K562 (cell line): ENCODE results near the gene WFDC2. TPM values are rescaled to one million over a fixed set of nuclear protein-coding genes. Genes with fewer than 3 reads are reported as not detected.

Experiments
- ARHGAP35 ChIP-seq: fragments of 450-650 bp; IDR thresholded peaks from 2 replicates; pipeline ENCODE4 v1.6.1; 2018; ENCODE audit not compliant: partially characterized antibody
- BRF1 ChIP-seq: IDR thresholded peaks from 3 replicates; pipeline ENCODE4 v1.6.1; 2011; ENCODE audit warnings: borderline replicate concordance, mild to moderate bottlenecking; ENCODE audit not compliant: insufficient read length; ENCODE audit errors: extremely low read depth
- CBFA2T3 ChIP-seq: fragments of 450-650 bp; IDR thresholded peaks from 2 replicates; pipeline ENCODE4 v1.6.1; 2017
- HCFC1 ChIP-seq: IDR thresholded peaks from 2 replicates; pipeline ENCODE4 v1.6.1; 2012; ENCODE audit warnings: low read depth, low read length, improper control_type of control experiment
- HDGF ChIP-seq: fragments of 450-650 bp; IDR thresholded peaks from 2 replicates; pipeline ENCODE4 v1.6.1; 2016
- POLR3G ChIP-seq: IDR thresholded peaks from 2 replicates; pipeline ENCODE4 v1.6.1; 2011; ENCODE audit not compliant: insufficient read length, insufficient replicate concordance; ENCODE audit errors: extremely low read depth
- RAD51 ChIP-seq: fragments of 450-650 bp; IDR thresholded peaks from 2 replicates; pipeline ENCODE4 v1.7.1; 2016; ENCODE audit warnings: low read depth, mild to moderate bottlenecking, borderline replicate concordance
- TGIF2 ChIP-seq: sonication (generic); formaldehyde crosslinking; IDR thresholded peaks from 2 replicates; pipeline ENCODE4 v1.8.1; 2022; ENCODE audit warnings: mild to moderate bottlenecking, missing genetic modification reagents, moderate library complexity
- ZNF217 ChIP-seq: sonication (generic); formaldehyde crosslinking; IDR thresholded peaks from 2 replicates; pipeline ENCODE4 v1.8.0; 2022; ENCODE audit warnings: mild to moderate bottlenecking, missing genetic modification reagents
- ZNF57 ChIP-seq: fragments of 450-650 bp; formaldehyde crosslinking; IDR thresholded peaks from 2 replicates; pipeline ENCODE4 v1.4.0; 2020; ENCODE audit warnings: mild to moderate bottlenecking, moderate library complexity
- polyA plus RNA-seq, 8 experiments: library from polyadenylated mRNA; depleted of rRNA in 4 of 8; stranded (reverse) in 5 of 8; unstranded in 3 of 8; fragments of >200 nt; fragmentation: Nextera tagmentation in 2 of 8; fragmentation: Illumina TruSeq in 1 of 8; extraction: Ambion mirVana in 2 of 8; extraction: Trizol in 1 of 8; gene quantifications; 2 replicates each; pipeline versions ENCODE4 v1.2.1 to v1.2.3, GENCODE V29; 2011 to 2014; ENCODE audit warnings: inconsistent platforms in 1 of 8, missing spikeins in 1 of 8
- total RNA-seq, 7 experiments: library from RNA; depleted of rRNA in 6 of 7; stranded (reverse); fragments of >200 nt in 6 of 7; fragmentation: Illumina TruSeq in 2 of 7; extraction: Trizol in 2 of 7; gene quantifications; 2 replicates each; pipeline versions ENCODE4 v1.2.1 to v1.2.3, GENCODE V29; 2011 to 2021; ENCODE audit warnings: low replicate concordance in 1 of 7
- TF ChIP-seq, protein P1 (sequence below): sonication (generic); formaldehyde crosslinking; IDR thresholded peaks from 2 replicates; pipeline ENCODE4 v1.8.1; 2023; ENCODE audit warnings: mild to moderate bottlenecking, missing genetic modification reagents
- TF ChIP-seq, protein P2 (sequence below), 2 experiments: IDR thresholded peaks; 2 replicates each; pipeline ENCODE4 v1.6.1; 2011; ENCODE audit warnings: borderline replicate concordance in 1 of 2, control low read depth in 1 of 2, low read depth in 1 of 2, low read length in 1 of 2, mild to moderate bottlenecking in 1 of 2, mixed read lengths in 1 of 2, moderate library complexity in 1 of 2; ENCODE audit not compliant: insufficient read depth in 1 of 2, insufficient read length in 1 of 2, poor library complexity in 1 of 2, severe bottlenecking in 1 of 2; ENCODE audit errors: extremely low read depth in 1 of 2

Gene WFDC2
- total and polyA plus RNA-seq, 9 of the 15 experiments (the other 6 are each of a cell fraction or from before 2014, with no cell fraction given), result not detected

DNA sequence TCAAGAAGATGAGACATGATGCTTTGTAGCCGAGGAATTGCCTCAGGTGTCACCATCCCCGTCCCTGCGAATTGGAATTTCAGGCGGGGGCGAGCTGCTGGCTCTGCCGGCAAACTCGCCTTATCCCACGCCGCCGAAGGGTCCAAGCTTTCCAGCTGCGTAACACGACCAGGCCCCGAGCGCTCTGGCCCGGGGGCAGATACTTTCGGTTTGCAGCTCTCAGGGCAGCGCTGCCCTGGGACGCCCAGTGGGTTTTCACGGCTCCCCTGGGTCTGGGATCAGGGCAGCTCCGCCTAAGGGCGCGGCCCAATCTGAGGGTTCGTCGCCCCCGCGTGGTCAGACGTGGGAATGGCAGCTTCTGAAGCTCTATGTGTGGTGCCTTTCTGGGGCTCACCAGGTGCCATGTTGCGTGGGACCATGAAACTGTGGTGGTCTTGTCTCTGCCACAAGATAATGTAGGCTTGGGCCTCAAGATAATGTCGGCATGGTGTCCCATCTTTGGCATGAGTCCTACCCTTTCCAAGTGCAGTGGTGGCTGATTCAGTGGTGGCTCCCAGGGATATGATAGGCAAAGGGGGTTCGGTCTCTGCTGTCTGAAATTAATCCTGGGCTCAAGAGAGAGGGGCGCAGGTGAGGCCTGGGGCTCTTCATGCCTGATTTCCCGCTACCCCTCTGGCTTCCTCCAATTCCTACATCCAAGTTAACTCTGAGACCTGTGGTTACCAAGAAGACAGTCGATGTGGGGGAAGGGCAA lies 32.6 kb upstream of the WFDC2 start (continued):
- TF ChIP-seq, protein P1, sequence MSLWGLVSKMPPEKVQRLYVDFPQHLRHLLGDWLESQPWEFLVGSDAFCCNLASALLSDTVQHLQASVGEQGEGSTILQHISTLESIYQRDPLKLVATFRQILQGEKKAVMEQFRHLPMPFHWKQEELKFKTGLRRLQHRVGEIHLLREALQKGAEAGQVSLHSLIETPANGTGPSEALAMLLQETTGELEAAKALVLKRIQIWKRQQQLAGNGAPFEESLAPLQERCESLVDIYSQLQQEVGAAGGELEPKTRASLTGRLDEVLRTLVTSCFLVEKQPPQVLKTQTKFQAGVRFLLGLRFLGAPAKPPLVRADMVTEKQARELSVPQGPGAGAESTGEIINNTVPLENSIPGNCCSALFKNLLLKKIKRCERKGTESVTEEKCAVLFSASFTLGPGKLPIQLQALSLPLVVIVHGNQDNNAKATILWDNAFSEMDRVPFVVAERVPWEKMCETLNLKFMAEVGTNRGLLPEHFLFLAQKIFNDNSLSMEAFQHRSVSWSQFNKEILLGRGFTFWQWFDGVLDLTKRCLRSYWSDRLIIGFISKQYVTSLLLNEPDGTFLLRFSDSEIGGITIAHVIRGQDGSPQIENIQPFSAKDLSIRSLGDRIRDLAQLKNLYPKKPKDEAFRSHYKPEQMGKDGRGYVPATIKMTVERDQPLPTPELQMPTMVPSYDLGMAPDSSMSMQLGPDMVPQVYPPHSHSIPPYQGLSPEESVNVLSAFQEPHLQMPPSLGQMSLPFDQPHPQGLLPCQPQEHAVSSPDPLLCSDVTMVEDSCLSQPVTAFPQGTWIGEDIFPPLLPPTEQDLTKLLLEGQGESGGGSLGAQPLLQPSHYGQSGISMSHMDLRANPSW (CRISPR knock-in tag), result no peak
- TF ChIP-seq ARHGAP35 (no peak), HCFC1 (0 out of 2 replicates have a peak, but pooled peaks have one; percentile 25), BRF1 (no peak), POLR3G (no peak), TGIF2 (CRISPR knock-in tag) (no peak), HDGF (no peak), ZNF217 (no peak), CBFA2T3 (no peak), RAD51 (no peak), ZNF57 (no peak)
- TF ChIP-seq, protein P2, sequence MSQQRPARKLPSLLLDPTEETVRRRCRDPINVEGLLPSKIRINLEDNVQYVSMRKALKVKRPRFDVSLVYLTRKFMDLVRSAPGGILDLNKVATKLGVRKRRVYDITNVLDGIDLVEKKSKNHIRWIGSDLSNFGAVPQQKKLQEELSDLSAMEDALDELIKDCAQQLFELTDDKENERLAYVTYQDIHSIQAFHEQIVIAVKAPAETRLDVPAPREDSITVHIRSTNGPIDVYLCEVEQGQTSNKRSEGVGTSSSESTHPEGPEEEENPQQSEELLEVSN (IDR thresholded peaks at IDR 0.05; ENCODE audit: borderline replicate concordance in 1 of 2, extremely low read depth in 1 of 2, insufficient read depth in 1 of 2, insufficient read length in 1 of 2, low read depth in 1 of 2, low read length in 1 of 2, poor library complexity in 1 of 2, severe bottlenecking in 1 of 2), result no peak
